Activated gamma-delta T cell (primary cell): Measurements from ENCODE around the gene KRTAP10-7.
"Not testable (repeated sequence)": the region's sequence is repeated elsewhere in the genome, so short reads cannot be mapped to it uniquely, and the experiment has no call there.

Experiments
- DNase-seq: peaks from one replicate; lab custom pipeline; 2025; lab: John Stamatoyannopoulos, UW

KRTAP10-7 gene

GRCh38 chr21:44636209-44637017, 36.0 kb downstream of the KRTAP10-7 start:
- DNase-seq = no peak

DNA sequence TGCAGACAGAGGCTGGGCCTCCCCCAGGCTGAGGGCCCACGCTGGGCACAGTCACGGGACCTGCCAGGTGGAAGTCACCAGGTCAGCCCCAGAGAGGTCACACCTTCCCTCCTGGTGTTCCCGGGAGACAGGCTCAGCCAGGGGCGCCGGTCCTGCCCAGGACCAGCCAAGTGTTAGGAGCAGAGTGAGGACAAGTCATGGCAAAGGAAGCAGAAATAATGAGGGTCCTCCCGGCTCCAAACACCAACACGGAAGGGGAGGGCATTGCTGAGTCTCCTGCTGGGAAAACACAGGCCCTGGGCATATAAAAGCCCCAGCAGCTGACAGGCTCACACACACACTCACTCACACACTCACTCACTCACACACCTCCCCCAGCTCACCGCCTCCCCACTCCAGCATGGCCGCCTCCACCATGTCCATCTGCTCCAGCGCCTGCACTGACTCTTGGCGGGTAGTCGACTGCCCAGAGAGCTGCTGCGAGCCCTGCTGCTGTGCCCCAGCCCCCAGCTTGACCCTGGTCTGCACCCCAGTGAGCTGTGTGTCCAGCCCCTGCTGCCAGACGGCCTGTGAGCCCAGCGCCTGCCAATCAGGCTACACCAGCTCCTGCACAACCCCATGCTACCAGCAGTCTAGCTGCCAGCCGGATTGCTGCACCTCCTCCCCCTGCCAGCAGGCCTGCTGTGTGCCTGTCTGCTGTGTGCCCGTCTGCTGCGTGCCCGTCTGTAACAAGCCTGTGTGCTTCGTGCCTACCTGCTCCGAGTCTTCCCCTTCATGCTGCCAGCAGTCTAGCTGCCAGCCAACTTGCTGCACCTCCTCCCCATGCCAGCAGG, 36.8 kb downstream of the KRTAP10-7 start, which contains the start of gene KRTAP10-10:
TSS of gene KRTAP10-10 (plus strand) at position 339 of the 833 bp plus-strand sequence. CDS start at position 401, 62 bp downstream.
- no peak for DNase-seq

DNA sequence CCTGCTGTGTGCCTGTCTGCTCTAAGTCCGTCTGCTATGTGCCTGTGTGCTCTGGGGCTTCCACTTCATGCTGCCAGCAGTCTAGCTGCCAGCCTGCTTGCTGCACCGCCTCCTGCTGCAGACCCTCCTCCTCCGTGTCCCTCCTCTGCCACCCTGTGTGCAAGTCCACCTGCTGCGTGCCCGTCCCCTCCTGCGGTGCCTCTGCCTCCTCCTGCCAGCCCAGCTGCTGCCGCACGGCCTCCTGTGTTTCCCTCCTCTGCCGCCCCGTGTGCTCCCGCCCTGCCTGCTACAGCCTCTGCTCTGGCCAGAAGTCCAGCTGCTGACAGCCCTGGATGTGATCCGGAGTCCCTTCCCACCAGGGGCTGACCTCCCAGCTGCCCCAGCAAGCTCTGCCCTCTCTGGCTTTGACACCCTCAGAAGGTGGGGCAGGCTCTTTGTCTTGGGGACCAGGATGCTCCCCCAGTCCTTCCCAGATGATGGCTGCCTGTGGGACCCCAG, 37.5 kb downstream of the KRTAP10-7 start:
- not testable (repeated sequence) for DNase-seq

- not testable (repeated sequence) for DNase-seq
Measured at GRCh38 chr21:44638506-44639330, 38.3 kb downstream of the KRTAP10-7 start.

DNA sequence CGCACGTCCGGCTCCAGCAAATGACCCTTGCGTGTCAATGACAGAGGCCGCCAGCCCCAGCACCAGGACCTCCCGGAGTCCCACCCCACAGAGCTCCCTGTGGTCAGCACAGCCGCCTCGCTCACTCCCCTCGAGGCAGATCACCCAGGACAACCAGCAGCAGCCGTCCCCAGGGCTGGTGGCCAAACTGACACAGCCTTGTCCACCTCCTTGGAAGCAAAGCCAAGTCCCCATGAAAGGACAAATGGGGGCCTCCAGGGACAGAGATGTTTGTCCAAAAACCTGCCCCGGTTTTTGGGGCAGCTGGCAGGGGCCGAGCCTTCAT, 38.9 kb downstream of the KRTAP10-7 start:
- no peak for DNase-seq

- DNase-seq = no peak
Measured at GRCh38 chr21:44640761-44641160, 40.4 kb downstream of the KRTAP10-7 start.

DNA sequence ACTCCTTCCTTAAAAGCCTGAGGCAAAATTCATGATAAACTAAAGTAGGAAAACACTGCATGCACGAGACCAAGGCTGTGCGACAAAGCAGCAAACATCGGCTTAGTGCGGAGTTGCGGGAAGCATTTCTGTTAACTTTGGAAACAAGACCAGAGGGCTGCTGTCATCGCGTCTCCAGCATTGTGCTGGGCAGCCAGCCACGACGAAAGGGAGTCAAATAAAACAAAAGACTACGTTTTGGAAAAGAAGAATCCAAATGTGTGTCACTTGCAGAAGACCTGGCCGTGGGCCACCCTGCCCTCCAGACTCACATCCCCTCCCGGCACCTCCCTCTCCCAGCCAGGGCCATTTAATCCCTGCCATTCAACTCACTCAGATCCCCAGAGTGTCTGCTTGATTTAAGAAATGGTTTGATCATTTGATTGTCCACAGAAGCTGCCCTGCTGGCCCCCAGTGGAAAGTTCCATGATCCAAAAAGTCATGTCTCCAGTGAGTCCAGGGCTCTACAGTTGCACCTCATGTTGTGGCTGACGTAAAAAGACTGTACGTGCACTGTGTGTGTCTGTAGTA, 43.4 kb downstream of the KRTAP10-7 start:
- DNase-seq = no peak

GRCh38 chr21:44644878-44645277, 44.5 kb downstream of the KRTAP10-7 start:
- no peak for DNase-seq

- DNase-seq = not testable (repeated sequence)
Measured at GRCh38 chr21:44646366-44647221, 46.2 kb downstream of the KRTAP10-7 start, which contains the start of gene KRTAP10-11. TSS of gene KRTAP10-11 (plus strand) at chr21:44646414. CDS start at chr21:44646459, 45 bp downstream.

DNA sequence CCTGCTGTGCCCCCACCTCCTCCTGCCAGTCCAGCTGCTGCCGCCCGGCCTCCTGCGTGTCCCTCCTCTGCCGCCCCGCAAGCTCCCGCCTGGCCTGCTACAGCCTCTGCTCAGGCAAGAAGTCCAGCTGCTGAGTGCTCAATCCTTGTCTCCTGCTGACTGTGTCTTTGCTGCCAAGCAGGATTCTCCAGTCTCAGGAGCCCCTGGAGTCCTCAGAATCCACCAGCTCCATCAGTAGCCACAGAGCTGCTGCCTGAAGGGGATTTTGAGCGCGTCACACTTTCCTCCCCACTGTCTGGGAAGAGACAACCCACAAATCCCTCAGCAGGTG, 46.8 kb downstream of the KRTAP10-7 start:
- DNase-seq = no peak

GRCh38 chr21:44648557-44649311, 48.3 kb downstream of the KRTAP10-7 start:
- DNase-seq = no peak

GRCh38 chr21:44649521-44650100, 49.2 kb downstream of the KRTAP10-7 start:
- no peak for DNase-seq

DNA sequence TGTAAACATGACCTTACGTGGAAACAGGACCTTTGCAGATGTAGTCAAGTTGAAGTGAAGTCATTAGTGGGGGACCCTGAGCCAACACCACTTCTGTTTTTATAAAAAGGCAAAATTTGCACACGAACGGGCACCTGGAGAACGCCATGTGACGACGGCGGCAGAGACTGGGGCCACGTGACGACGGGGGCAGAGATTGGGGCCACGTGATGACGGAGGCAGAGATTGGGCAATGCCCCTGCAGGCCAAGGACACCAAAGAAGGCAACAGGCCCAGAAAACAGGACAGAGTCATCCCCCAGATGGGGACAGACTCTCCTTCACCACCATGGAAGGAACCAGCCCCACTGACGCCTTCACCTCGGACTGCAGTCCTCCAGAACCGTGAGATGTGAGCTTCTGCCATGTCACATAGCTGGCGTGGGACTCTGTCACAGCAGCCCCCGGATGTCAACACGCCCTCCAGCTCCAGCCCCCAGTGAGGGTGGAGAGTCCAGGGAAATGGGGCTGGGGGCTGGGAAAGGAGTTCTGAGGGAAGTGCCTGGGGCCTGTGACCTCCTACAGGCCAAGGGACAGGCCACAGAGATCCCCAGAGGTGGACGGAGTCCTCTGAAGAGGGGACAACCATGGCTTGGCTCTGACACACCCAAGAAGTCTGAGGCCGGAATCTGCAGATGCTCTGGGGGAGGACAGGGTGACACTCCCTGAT, 50.0 kb downstream of the KRTAP10-7 start:
- DNase-seq = no peak

GRCh38 chr21:44650973-44651675, 50.7 kb downstream of the KRTAP10-7 start:
- DNase-seq = no peak
